ENCODE results near the gene MACROH2A2.
"Not testable (repeated sequence)": the region's sequence is repeated elsewhere in the genome, so short reads cannot be mapped to it uniquely, and the experiment has no call there.

The MACROH2A2 gene

GRCh38 chr10:70132098-70133029, 79.7 kb downstream of the MACROH2A2 start, which contains the start of gene AIFM2:
TSS of gene AIFM2 (minus strand) at chr10:70132825. CDS start at chr10:70124084, 8,741 bp downstream.
- peak; percentile 49 for DNase-seq

GRCh38 chr10:70135046-70135445, 82.4 kb downstream of the MACROH2A2 start:
- no peak for DNase-seq

DNA sequence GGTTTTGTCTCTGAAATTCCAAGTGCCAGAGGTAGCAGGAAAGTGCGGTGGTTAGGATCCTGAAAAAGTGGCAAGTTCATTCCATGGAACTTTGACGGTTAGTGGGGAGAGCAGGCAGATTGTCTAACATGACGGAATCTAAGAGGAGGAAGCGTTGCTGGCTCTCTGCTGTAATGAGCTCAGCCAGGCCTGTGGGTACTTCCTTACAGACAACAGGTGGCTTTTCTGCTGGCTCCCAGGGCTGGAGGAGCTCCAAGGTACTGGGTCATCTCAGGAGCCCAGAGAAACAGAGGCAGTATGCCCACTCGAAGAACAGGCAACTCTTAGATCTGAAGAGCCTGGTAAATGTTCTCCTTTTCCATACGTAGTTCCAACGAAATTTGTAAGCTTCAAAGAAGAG, 83.0 kb downstream of the MACROH2A2 start:
- DNase-seq: no peak

- no peak for DNase-seq
Measured at GRCh38 chr10:70137135-70137534, 84.5 kb downstream of the MACROH2A2 start.

GRCh38 chr10:70137927-70138883, 85.6 kb downstream of the MACROH2A2 start:
- no peak for DNase-seq

GRCh38 chr10:70139151-70139996, 86.7 kb downstream of the MACROH2A2 start:
- DNase-seq: no peak

- DNase-seq: no peak
Measured at GRCh38 chr10:70139997-70140250, 87.3 kb downstream of the MACROH2A2 start.

- DNase-seq: no peak
Measured at GRCh38 chr10:70140297-70140696, 87.7 kb downstream of the MACROH2A2 start.

GRCh38 chr10:70142555-70142954, 89.9 kb downstream of the MACROH2A2 start:
- no peak for DNase-seq

GRCh38 chr10:70144372-70145110, 91.9 kb downstream of the MACROH2A2 start:
- DNase-seq: no peak

DNA sequence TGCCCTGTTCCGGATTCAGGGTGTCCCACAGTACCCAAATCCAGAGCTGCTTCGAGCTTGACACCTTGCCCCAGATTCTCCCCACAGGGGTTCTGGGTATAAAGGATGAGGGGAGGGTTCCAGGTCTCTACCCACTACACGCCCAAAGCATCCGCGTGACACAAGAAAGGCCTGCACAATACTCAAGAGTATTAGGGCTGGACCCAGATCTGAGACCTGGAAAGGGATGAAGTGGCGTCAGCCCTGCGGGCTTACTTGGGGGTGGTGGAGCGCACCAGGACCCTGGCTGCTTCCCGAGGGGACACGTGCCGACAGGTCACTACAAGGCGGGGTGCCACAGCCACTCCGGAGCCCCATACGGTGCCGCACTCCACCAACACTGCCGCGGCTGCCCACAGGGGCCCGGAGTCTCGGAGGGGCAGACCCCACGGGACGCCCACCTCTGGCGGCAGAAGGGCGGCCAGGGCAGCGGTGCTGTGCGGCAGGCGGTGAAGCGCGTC, 92.6 kb downstream of the MACROH2A2 start:
- no peak for DNase-seq

DNA sequence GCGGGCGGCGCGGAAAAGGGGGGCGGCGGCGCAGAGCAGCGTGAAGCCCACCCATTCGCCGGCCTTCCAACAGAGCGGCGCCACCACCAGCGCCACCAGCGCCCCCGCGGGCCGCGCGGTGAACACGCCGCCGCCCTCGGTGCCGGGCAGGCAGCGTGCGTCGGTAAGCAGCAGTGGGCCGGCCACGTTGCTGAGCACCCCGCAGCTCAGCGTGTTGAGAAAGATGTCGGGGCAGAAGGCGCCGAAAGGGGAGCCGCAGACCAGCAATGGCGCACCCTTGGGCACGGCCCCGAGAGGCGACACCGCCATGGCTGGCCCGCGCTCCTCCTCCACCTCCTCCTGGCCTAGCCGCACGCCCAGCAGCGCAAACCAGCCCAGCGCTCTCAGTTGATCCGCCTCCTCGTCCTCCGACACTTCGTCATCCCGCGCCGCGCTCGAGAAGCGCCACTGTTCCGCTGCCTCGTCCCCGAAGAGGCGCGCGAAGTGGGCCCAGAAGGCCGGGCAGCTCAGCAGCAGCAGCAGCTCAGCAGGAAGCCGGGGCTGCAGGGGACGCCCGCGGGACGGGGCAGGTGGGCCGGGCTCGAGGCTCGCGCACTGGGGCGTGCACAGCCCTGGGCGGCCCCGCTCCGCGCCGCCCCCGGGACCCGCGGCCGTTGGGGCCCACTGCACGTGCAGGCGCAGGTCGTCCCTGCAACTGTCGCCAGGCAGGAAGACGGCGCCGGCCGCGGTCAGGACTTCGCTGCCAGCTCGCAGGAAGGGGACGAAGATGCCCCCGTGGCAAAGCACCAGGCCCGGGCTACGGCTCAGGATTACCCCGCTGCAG, 93.2 kb downstream of the MACROH2A2 start:
- peak; percentile 80 for DNase-seq

- DNase-seq: peak; percentile 96
Measured at GRCh38 chr10:70146489-70147258, 94.0 kb downstream of the MACROH2A2 start, which contains the start of gene TYSND1. TSS of gene TYSND1 (minus strand) at chr10:70146700. CDS start at chr10:70146586, 114 bp downstream.

GRCh38 chr10:70147259-70147625, 94.6 kb downstream of the MACROH2A2 start:
- no peak for DNase-seq

DNA sequence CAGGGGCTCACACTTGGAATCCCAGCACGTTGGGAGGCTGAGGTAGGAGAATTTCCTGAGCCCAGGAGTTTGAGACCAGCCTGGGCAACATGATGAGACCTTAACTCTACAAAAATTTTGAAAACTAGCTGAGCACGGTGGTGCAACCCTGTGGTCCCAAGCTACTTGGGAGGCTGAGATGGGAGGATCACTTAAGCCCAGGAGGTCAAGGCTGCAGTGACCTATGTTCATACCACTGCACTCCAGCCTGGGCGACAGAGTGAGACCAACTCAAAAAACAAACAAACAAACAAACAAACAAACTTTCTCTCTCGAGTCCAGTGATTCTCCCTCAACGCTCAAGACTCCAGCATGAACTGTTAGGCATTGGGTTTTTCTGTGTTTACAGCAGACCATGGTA, 95.9 kb downstream of the MACROH2A2 start:
- no peak for DNase-seq

GRCh38 chr10:70155255-70155838, 102.7 kb downstream of the MACROH2A2 start:
- DNase-seq: no peak

DNA sequence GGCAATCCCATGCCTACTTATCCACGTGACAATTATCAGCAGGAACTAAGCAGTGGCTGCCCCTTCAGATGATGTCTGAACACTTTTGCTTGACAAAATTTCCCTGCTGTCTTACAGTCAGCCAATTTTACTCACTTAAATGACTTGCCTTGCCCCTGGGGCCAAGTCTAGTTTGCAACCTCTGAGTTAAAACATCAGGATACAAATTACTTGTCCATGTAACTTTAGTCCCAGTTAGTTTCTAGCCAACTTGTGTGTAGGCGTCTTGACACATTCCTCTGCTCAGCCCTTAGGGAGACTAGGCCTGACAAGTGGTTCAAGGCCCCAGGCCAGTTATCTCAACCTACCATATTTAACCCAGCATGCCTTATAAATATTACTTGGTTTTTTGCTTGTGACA, 105.5 kb downstream of the MACROH2A2 start:
- DNase-seq: no peak

DNA sequence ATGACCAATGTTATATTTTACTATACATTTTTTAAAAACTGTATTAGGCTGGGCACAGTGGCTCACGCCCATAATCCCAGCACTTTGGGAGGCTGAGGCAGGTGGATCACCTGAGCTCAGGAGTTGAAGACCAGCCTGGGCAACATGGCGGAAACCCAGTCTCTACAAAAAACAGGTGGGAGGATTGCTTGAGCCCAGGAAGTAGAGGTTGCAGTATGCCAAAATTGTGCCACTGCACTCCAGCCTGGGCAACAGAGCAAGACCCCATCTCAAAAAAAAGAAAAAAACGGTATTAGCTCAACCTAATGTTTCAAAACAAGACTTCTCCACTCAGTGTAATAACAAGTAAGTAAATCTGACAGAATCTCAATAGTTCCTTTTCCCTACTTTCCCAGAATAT, 106.7 kb downstream of the MACROH2A2 start:
- not testable (repeated sequence) for DNase-seq

- DNase-seq: no peak
Measured at GRCh38 chr10:70160798-70161197, 108.2 kb downstream of the MACROH2A2 start.
